ENCODE results near the gene AGBL2.
"Not testable (repeated sequence)": the region's sequence is repeated elsewhere in the genome, so short reads cannot be mapped to it uniquely, and the experiment has no call there.

The AGBL2 gene

GRCh38 chr11:47691979-47692378 lies 23.2 kb downstream of the AGBL2 start:
- H3K27ac ChIP-seq, result no peak overlapping the region
- CTCF ChIA-PET, result no interaction called here

GRCh38 chr11:47689480-47689879 lies 25.7 kb downstream of the AGBL2 start:
- POLR2A ChIA-PET (ENCODE audit: low non-redundant PET), result no interaction called here
- CTCF ChIA-PET, result interaction anchor here (0.5 kb wide), 1 partner anchor 49 kb away, joined by 3 read pairs; no protein-coding TSS in a partner anchor
- no peak overlapping the region for H3K27ac ChIP-seq
- no peak for TF ChIP-seq CTCF (conservative IDR thresholded peaks at IDR 0.05; ENCODE audit: low read depth)
- DNase-seq (ENCODE audit: low spot score), result no peak

More at GRCh38 chr11:47691979-47692378, 23.2 kb downstream of the AGBL2 start:
- no peak for TF ChIP-seq CTCF (conservative IDR thresholded peaks at IDR 0.05; ENCODE audit: low read depth)
- POLR2A ChIA-PET (ENCODE audit: low non-redundant PET), result no interaction called here
- DNase-seq (ENCODE audit: low spot score), result no peak

- DNase-seq (ENCODE audit: low spot score), result no peak
- ChIA-PET CTCF (interaction anchor here (0.5 kb wide), 1 partner anchor 50 kb away, joined by 3 read pairs; no protein-coding TSS in a partner anchor), POLR2A (ENCODE audit: low non-redundant PET) (no interaction called here)
- no peak for TF ChIP-seq CTCF (conservative IDR thresholded peaks at IDR 0.05; ENCODE audit: low read depth)
- H3K27ac ChIP-seq, result no peak overlapping the region
Measured at GRCh38 chr11:47688991-47689390, 26.2 kb downstream of the AGBL2 start.

GRCh38 chr11:47688111-47688510 lies 27.1 kb downstream of the AGBL2 start:
- ChIA-PET CTCF (no interaction called here), POLR2A (ENCODE audit: low non-redundant PET) (no interaction called here)
- no peak for TF ChIP-seq CTCF (conservative IDR thresholded peaks at IDR 0.05; ENCODE audit: low read depth)
- no peak for DNase-seq (ENCODE audit: low spot score)
- H3K27ac ChIP-seq, result no peak overlapping the region

GRCh38 chr11:47686704-47687103 lies 28.5 kb downstream of the AGBL2 start:
- CTCF ChIA-PET, result interaction anchor here (0.7 kb wide), 1 partner anchor 18 kb away, joined by 3 read pairs; no protein-coding TSS in a partner anchor
- POLR2A ChIA-PET (ENCODE audit: low non-redundant PET); H3K27ac ChIP-seq; DNase-seq (ENCODE audit: low spot score): not testable (repeated sequence)

- no peak for DNase-seq (ENCODE audit: low spot score)
- no peak for TF ChIP-seq CTCF (conservative IDR thresholded peaks at IDR 0.05; ENCODE audit: low read depth)
- ChIA-PET CTCF (interaction anchor here (0.7 kb wide), 1 partner anchor 17 kb away, joined by 3 read pairs; no protein-coding TSS in a partner anchor), POLR2A (ENCODE audit: low non-redundant PET) (no interaction called here)
- no peak overlapping the region for H3K27ac ChIP-seq
Measured at GRCh38 chr11:47686151-47686550, 29.0 kb downstream of the AGBL2 start.

- ChIA-PET CTCF (interaction anchor here (0.5 kb wide), 1 partner anchor 29 kb away, joined by 3 read pairs; no protein-coding TSS in a partner anchor), POLR2A (ENCODE audit: low non-redundant PET) (no interaction called here)
Measured at GRCh38 chr11:47675851-47676250, 39.3 kb downstream of the AGBL2 start.

More at GRCh38 chr11:47675851-47676250, 39.3 kb downstream of the AGBL2 start:
- no peak for DNase-seq (ENCODE audit: low spot score)
- H3K27ac ChIP-seq, result no peak overlapping the region
- no peak for TF ChIP-seq CTCF (conservative IDR thresholded peaks at IDR 0.05; ENCODE audit: low read depth)
